ENCODE data around the gene JAK1.
"Not testable (repeated sequence)": the region's sequence is repeated elsewhere in the genome, so short reads cannot be mapped to it uniquely, and the experiment has no call there.

Gene JAK1

DNA sequence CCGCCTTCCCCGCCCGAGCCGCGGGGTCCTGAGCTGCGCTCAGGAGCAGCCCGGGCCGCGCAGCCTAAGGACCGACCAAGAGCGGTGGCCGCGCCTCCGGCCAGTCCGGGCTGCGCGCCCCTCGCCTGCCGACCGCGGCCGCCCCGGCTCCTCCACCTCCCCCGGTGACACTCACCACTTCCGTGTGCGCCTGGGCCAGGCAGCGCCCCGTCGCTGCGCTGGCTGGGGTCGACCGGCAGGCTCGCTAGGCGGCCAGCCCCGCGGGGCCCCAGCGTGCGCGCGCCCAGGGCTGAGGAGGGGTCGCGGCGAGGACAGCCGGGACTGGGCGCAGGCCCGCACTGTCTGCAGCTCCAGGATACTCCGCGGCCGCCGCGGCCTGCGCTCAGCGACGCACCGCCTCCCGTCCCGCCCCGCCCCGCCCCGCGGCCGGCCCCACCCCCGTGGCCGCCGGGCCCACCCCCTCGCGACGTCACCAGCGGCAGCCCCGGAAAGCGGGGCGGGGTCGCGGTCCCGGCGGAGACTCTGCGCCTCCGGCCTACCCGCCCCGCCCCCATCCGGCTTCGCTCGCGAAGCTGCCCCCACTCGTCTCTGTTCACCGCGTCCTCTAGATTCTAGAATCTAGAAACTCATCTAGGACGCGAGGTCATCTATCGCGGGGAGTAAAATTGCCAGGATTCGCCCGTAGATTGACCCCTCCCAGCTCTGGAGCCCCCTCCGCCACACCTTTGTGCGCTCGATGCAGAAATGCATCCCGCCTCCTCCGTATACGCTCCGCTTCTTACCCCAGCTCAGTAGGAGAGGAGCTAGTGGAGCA is at the start of gene JAK1:
JAK1 (minus strand) TSS at position 392 of the 814 bp plus-strand sequence. CDS start 80,285 bp downstream, outside the sequence.
- DNase-seq = peak; percentile 79

DNA sequence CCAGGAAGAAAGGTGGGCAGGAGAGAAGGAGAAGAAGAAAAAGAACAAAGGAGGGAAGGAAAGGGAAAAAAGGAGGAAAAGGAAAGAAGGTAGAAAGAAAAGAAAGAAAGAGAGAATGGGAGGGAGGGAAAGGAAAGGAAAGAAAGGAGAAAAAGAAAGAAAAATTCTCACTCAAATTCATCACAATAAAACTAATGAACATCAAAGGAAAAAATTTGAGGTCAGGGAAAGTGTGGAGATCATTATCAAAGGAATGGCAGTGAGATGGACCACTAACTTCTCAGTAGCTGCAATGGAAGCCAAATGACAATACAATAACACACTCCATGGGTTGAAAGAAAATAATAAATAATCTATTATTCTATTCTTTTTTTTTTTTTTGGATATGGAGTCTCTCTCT is 48.0 kb upstream of the JAK1 start:
- DNase-seq = no peak

DNA sequence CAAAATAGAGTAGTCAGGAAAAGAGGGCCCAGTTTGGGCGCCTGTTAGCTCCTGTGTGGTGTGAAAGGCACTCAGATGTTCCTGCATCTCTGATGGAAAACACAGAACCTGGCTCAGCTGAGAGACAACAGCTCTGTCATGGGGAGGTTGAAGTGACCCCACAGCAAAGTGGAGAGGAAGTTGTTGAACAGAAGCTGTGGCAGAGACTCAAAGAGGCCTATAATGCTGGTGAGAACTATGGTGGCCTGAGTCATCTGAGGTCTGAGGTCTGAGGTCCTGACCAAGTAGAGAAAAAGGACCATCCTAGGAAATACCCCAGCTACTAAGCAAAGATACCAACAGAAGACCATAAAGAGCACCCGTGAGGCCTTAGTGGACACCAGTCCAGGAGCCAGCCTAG is 45.6 kb upstream of the JAK1 start:
- DNase-seq = no peak

DNA sequence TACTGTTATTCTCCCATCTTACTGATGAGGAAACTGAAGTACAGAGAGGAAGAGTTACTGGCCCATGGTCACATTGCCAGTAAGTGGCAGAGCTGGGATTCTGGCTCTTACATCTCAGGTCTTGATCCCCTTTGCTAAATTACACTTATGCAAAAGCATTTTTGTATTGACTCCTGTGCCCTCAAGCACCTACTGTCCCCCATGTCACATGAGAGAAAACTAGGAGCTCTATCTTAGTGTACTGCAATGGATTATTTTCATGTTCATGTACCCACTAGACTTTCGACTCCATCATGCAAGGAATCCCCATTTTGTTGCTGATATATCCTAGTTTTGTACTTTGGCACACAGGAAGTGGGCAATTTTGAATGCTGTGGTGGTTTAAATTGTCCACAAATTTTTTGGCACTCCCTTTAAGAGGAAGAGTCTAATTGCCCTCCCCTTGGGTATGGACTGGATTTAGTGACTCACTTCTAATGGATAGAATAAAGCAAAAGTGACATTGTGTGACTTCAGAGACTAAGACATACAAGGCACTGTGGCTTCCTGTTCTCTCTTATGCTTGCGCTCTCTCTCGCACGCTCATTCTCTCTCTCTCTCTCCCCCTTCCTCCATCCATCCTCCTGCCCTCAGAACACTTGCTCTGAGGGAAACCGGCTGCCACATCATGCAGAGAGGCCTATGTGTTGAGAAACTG is 43.5 kb upstream of the JAK1 start:
- no peak for DNase-seq

DNA sequence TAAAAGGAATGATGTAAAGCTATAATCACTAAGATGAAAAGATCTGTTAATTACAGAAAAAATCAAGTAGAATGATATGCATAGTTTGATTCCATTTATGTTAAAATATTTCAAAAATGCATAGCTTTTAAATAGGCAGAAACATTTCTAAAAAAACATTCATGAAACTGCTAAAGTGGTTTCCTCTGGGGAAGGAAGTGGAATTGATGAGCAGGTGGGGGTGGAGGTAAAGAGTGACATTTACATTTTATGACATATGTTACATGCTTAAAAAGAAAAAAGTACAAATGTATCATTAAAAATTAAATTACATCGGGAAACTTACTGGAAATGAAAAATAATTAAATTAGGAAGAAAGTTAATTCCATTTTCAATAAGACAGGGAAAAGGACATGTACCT is 42.8 kb upstream of the JAK1 start:
- DNase-seq = no peak

DNA sequence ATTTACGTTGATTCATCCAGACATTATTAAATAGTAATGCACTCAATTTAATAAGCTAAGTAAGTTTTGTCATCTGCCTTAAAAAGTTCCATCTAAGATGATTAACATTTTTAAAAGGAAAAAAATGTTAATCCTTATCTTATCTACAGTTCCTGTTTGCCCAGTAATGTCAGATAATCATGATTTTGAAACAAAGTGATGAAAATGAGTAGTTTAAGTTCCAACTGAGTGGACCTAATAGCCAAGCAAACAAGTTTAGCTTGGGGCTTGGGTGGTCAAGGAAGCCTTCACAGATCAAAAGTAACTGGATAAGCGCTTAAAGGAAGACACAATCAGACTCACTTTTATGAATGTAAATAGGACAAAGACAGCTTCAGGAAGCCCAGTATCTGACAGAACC is 40.5 kb upstream of the JAK1 start:
- DNase-seq = no peak

DNA sequence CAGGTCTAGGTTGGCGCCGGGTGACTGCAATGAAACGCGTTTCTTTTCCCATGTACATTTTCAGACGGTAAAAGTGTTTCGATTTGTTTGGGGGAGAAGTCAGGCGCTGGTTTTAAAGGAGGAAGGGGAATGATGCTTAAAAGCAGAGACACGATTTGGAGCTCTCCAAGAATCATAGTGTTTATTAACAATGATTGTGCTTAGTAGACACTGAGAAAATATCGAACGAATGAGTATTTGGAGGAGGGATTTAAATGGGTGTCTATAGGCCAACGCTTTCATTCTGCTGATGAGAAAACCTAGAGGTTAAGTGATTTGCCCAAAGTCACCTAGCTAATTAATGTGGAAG is 36.9 kb upstream of the JAK1 start:
- DNase-seq = no peak

DNA sequence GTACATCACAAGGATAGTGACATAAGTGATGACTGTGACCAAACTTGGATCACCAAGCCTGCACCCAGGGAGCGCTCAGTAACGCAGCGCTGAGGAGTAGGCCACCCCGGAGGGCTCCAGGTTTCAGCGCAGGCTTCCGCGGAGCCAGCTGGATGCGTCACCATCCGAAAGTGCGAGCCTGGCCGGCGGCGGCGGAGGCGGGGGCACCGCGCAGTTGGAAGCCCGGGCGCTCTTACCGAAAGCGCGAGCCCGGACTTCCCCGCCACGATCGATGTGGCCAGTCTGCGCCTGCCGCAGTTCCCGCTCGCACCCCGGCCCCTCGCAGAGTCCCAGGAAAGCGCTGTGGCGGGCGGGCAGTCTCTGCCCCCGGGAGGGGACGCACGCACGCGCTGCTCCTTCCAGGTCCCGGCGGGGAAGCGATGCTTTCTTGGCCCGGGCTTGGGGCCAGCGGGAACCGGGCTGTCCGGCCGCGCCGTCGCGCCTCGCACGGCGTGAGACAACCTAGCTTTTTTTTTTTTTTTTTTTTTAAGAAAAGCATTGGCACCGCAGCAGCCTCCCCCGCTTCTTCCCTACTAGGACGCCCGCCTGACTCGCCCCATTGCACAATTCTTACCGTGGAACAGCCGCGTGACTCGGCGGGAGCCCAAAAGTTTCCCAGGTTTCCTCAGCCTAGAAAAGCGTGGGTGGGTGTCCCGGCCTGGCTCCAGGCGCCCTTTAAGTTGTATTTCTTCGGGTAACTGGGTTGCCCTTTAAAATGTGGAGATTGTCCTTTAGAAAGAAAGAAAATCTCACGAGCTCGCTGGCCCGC is 36.4 kb upstream of the JAK1 start:
- peak; percentile 84 for DNase-seq

DNA sequence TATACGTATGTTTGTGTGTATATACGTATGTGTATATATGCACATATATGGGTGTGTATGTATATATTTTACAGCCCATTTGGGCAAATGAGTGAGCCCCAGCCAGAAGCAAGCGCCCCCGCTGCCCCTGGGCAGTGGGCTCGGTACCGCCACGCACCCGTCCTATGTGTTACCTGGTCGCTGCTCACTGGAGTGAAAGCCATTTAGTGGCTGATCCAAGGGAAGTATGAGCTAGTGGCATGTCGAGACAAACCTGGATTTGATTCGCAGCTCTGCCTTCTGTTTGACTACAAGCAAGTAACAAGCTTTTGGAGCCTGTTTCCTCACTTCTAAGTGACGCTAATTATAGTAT is 35.8 kb upstream of the JAK1 start:
- DNase-seq = no peak

DNA sequence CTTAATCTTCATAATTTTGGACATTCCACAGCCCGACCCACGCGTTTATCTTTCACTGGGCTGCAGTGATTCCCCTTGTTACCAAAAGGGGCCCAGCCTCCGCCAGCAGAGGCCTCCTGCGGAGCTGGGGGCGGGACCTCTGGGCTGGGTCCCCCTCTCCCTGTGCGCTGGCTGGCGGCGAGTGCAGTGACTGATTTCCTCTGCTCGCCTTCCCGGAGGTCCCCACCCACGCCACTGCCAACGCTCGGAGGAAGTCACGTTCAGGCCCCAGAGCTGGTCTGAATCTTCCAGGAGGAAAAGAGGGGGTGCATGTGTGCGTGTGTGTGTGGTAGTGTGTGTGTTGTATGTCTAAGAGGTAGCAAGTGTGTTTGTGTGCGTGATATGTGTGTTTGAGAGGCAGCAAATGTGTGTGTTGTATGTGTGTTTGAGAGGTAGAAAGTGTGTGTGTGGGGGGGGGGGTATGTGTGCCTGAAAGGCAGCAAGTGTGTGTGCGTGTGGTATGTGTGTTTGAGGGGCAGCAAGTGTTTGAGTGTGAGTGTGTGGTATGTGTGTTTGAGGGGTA is 35.0 kb upstream of the JAK1 start:
- no peak for DNase-seq

DNA sequence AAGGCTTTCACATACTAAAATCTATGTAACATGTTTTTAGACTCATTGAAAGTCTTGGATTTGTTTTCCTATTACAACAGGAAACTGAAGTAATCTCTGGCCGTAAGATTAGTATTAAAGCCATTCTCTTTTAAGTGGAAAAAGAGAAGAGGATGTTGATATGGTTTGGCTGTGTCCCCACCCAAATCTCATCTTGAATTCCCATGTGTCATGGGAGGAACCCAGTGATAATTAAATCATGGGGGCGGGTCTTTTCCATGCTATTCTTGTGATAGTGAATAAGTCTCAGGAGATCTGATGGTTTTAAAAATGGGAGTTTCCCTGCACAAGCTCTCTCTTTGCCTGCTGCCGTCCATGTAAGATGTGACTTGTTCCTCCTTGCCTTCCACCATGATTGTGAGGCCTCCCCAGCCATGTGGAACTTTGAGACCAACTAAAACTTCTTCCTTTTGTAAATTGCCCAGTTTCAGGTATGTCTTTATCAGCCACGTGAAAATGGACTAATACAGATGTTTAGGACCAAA is 32.1 kb upstream of the JAK1 start:
- not testable (repeated sequence) for DNase-seq

DNA sequence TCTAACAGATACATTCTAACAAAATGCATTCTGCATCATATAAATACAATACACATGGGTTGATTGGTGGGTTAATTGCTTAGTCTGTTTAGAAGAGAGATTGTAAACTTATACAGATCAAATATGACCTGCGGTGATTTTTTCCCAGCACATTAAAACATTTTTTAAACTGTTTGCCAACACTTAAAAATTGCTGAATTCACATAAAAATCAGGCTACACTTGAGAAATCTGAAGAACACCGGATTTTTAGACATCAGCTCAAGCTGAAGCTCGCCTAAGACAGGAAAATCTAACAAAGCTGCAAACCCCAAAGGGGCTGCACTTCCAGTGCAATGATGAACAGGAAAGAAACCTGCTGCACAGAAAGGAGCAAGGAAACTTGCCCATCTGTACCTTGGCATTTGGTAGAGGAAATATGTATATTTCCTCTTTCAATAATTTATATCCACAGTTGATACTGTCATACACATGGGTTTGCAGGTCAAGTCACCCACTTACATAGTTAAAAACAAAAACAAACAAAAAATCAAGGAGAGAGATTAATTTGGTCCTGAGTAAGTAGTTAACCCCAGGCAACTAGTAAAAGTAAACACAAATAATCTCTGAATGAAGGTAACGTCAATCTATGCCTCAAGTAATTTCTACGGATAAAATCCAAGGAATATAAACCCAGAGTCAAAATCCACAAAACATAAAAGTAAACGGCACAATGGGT is 30.4 kb upstream of the JAK1 start:
- DNase-seq = no peak

DNA sequence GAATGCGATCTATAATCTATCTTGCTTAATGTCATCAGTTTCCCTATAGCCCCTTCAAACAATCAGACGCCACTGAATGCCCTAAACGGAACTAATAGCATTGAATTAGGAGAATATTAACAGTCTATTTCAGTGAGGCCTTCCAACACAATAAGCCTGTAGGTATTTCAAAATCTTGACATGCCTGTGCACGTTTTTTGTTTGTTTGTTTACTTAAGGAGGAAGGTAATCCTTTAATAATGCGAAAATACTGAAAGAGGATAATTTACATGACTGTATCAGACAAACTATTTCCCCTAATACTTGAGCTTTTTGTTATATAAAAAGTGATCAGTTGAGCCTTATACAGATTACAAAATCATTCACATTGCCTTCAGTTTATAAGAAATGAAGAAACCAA is 29.0 kb upstream of the JAK1 start:
- DNase-seq = no peak

DNA sequence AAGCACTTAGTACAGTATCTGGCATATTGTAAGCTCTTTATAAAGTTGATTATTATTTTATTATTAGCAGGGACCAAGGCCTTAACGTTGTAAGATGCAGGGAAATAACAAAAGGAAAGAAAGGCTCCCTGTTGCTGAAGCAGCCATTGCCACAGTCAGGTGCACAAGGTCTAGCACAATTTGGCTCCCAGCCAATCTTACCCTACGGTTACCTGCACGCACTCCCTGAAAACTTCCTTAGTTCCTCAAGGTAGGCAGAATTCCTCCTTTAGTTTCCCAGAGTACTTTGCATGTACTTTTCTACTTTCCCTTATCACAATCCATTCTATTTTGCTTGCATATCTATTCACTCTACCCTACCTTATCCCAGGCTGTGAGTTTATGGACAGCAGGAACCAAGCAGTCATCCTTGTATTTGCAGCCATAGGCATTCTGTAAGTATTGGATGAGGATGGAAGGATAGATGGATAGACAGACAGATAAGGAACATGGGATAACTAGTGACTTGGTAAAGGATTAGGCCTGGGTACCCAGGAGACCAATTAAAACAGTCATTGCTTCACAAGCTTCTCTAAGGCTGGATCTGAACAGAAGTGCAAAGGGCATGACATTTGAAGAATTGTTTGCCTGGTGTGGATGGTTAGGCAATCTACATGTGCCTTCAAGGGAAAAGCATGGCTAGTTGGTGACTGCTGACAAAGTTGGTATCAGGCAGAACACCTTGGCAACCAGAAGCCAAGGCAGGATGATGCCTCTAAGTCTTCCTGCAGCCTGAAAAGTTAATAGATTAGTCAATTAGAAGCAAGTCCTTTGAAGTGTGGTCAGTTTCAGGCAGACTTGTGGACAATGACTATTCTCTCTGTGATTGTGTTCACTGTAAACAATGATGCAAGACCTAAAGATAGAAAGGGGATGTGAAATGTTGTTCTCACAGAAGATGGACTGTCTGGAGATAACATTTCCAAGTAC is 20.8 kb upstream of the JAK1 start:
- peak; percentile 42 for DNase-seq

DNA sequence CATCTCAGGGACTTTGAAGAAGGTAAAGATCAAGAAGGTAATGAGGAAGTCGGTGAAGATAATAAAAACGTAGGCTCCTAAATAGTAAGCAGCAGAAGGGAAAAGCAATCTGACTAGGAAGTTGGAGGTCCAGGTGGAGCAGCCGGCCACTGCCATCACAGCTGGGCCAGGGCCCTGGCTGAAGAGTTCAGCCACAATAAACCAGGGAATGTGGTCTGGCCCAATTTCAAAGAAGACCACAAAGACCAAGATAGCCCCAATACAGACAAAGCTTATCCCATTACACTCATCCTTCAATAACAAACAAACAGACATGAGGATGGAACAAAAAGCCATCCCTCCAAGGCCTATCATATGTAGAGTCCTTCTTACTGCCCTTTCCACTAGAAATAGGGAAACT is 18.4 kb upstream of the JAK1 start:
- DNase-seq = no peak

DNA sequence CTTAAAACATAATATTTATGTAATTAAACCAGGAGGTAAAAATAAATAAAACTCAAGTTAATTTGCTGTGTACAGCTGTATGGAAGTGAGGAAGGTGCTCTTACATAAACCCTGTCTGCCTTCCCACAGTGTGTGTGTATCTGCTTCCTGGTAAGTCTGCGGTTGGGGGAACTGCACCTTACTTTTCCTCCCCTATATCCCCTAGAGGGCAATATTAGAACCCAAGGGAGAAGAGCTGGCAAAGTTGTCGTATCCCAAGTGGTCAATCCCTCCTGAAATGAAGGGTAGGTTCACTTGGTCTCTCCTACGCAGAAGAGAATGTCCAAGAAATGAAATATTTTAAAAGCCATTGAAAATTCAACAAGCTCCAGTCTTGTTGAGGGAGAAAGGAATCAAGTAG is 17.8 kb upstream of the JAK1 start:
- DNase-seq = no peak

DNA sequence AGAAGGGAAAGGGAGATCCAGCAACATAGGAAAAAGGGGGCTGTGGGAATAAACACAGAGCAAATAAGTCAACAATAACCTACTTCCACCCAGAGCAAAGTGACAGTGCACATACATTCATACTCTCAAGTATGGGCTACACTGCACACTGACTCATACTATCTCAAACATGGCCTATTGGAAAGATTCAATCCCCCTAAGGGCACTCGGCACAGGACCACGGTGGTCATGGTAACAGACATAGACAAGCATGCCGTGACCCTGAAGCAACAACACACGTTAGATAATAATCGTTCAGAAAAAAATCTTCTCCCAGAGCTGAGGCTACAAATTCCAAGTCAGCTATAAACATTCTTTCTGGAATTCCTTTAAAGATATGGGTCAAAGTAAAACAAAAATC is 16.8 kb upstream of the JAK1 start:
- no peak for DNase-seq

DNA sequence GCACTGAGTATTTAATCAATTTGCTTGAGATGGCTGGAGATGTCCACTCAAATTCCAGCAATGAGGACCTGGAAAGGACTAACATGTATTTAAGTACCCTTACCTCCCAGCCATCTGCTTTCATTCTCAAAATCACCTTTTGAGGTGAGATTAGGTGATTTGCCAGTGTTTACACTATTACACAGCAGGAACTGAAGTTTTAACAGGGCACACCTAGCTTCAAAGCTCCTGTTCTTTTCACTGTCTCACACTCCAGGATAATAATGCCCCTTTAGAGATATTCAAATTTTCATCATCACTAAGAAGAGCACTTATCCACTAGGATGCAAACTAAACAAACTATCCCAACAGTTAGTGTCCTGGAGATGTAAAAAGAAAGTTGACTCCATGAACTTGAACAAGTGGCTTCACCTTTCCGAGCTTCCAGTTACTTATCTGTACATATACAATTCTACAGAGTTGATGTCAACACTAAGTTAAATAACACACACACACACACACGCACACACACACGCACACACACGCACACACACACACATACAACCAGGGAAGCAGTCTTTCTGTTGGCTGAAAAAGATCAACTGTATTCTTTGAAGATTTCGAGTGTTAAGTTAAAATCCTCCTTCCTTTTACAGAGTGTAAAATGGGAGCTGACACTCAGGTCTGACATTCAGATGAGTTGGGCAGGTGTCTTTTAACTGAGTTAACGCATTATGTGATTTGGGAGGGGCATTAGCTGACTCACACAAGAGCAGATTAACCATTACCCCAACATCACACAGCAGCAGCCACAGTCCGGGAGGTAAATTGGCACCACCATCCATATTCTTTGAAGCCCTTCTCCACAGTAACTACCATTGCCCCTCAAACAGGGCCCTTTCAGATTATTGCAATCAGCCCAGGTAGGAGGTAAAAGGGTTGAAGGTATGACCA is 15.5 kb upstream of the JAK1 start:
- no peak for DNase-seq

DNA sequence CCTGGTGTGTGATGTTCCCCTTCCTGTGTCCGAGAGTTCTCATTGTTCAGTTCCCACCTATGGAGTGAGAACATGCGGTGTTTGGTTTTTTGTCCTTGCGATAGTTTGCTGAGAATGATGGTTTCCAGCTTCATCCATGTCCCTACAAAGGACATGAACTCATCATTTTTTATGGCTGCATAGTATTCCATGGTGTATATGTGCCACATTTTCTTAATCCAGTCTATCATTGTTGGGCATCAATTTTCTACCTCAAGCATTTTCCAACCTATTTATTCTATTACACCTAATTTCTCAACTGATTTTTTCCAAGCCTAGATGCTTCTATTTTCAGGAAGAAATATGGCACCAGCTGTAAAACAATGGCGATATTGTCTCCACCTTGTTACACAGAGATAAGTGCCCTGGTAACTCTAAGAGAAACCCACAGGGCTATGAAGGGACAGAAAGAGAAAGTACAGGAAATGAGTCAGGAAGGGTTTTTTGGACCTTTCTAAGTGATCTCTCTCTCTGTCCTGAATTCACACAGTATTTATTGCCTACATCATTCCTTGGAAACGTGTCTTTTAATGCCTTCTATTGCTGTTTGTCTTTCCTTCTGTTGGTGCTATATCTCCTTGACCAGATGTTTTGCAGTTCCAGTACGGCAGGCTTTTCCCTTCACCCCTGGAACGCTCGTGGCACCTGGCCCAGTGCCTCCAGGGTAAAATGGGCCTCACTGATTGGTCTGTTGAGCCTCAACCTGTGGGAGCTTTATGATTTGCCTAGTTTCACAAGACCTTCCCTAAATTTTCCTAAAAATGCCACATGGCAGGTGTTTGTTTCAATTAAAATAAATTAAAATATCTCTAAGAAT is 14.6 kb upstream of the JAK1 start:
- DNase-seq = no peak
